GM12875 (cell line): Measurements from ENCODE around the gene TBC1D9.
A peak's percentile ranks its signal among the peaks of the same experiment; 100 is the strongest.

ENCODE experiments used
- H3K4me3 ChIP-seq: one replicate; pipeline ENCODE4 v1.5.1; 2011; ENCODE audit warnings: low read depth, low read length, control low read depth
- TF ChIP-seq, protein P1 (sequence below): IDR thresholded peaks from 2 replicates; pipeline ENCODE4 v1.5.1; 2011; ENCODE audit warnings: low read depth, mild to moderate bottlenecking, control low read depth, inconsistent platforms, low read length, moderate library complexity, borderline replicate concordance; ENCODE audit not compliant: insufficient read depth

Gene TBC1D9

DNA sequence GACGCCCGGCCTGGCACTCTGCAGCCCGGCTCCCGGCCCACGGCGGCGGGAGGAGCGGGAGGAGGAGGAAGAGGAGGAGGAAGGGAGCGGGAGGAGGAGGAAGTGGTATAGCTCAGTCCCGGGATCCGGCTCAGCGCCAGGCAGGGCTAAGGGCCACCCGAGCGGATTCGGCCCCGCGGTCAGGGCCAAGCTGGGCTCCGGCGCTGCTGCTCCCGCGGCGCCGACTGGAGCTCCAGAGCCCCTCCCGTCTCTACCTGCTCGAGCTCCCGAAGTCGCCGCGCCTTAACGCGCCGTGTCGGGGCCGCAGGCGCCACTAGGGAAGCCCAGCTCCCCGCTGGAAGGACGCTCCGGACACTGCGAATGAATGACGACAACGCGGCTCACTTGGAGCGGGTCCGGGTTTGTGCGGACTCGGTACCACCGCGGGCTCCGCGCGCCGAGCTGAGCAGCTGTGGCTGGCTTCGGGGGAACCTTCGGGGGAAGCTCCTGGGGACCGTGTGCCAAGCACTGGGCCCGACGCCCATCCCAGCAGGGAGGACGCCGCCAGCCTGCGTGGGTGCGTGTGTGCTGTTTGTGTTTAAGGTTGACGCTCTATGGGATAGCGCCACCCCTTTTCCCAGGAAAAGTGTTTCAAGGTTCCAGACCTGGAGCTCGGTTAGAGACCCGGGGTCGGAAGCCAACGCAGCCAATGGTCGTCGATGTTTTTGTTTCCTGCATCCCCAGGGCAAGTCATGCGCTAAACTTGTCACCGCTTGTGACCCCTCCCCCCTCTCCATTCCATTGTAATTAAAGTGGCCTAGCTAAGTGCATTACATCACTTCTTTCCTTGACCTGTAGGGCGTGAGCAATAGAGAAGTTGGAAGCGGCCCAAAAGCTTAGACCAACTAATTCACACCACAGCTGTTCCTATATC, at the start of gene TBC1D9:
Gene TBC1D9 (minus strand): TSS at position 67 of the 913 bp plus-strand sequence. CDS start 340 bp downstream, outside the sequence.
- TF ChIP-seq, protein P1, sequence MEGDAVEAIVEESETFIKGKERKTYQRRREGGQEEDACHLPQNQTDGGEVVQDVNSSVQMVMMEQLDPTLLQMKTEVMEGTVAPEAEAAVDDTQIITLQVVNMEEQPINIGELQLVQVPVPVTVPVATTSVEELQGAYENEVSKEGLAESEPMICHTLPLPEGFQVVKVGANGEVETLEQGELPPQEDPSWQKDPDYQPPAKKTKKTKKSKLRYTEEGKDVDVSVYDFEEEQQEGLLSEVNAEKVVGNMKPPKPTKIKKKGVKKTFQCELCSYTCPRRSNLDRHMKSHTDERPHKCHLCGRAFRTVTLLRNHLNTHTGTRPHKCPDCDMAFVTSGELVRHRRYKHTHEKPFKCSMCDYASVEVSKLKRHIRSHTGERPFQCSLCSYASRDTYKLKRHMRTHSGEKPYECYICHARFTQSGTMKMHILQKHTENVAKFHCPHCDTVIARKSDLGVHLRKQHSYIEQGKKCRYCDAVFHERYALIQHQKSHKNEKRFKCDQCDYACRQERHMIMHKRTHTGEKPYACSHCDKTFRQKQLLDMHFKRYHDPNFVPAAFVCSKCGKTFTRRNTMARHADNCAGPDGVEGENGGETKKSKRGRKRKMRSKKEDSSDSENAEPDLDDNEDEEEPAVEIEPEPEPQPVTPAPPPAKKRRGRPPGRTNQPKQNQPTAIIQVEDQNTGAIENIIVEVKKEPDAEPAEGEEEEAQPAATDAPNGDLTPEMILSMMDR = no peak
- peak within 1 kb of the TSS; percentile 99 for H3K4me3 ChIP-seq

GRCh38 chr4:140805293-140805692, 49.1 kb upstream of the TBC1D9 start:
- TF ChIP-seq, protein P1 = no peak
- H3K4me3 ChIP-seq = no peak overlapping the region

DNA sequence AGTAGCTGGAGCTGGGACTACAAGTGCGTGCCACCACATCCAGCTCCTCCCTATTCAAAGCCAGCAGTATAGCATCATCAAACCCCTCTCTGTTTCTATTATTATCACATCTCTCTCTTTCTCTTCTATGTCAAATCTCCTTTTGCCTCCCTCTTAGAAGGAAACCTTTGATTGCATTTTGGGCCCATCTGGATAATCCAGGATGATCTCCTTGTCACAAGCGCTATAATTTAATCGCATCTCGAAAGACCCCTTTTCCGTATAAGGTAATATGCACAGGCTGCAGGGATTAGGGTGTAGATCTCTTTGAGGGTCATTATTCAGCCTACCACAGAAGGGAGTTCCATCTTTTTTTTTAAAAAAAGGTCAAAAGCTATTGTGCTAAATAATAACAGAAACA, 46.4 kb upstream of the TBC1D9 start:
- no peak overlapping the region for H3K4me3 ChIP-seq
- TF ChIP-seq, protein P1 = no peak

GRCh38 chr4:140800666-140801065, 44.5 kb upstream of the TBC1D9 start:
- H3K4me3 ChIP-seq = no peak overlapping the region
- TF ChIP-seq, protein P1 = no peak

- no peak overlapping the region for H3K4me3 ChIP-seq
- TF ChIP-seq, protein P1 = no peak
These were observed 43.6 kb upstream of the TBC1D9 start for GRCh38 chr4:140799686-140800225.

DNA sequence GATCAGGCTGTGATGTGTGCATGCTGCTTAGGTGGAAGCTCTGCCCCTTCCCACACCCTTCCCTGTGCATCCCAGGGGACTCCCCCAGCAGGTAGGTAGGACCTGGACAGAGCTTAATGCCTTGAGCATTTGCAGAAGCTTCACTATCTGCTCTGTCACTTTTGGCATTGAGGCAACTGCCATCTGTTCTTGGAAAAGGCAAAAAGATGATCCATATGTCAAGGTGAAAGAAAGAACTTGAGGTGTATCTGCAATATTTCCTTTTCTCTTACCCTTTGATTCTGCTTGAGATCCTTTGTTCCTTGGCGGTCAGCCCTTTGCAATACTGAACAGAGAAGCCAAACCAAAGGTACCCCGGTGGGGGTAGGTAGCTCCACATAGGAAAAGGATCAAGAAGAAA, 37.1 kb upstream of the TBC1D9 start:
- TF ChIP-seq, protein P1 = no peak
- no peak overlapping the region for H3K4me3 ChIP-seq

DNA sequence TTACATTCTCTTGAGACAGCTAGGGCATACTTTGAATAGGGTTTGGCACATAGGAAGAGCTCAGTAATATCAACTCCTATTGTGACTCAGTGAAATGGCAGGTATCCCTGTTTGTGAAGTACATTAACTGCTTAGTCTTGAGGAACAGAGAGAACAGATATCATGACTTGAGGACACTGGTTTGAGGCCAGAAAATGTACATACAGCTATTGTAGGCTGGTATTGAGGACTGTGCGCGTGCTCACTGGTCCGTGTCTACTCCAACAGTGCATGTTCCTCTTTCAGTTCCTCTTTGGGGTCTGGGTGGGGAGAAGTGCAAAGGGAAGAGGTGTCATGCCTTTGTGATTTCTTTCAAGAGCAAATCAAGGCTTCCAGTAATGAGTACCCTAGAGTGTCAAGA, 34.6 kb upstream of the TBC1D9 start:
- TF ChIP-seq, protein P1 = no peak
- no peak overlapping the region for H3K4me3 ChIP-seq
